Activated CD4-positive, alpha-beta T cell treated with anti-CD3 and anti-CD28 coated beads, Interleukin-2, amount 10 ng/mL, durations not matched to agents 24 days and 14 days (primary cell): ENCODE results near the gene BRCA2. TPM values are rescaled to one million over a fixed set of nuclear protein-coding genes. Genes with fewer than 3 reads are reported as not detected.

Experiments used
- DNase-seq: peaks from one replicate; pipeline ENCODE4 v3.0.0; 2022
- H3K27ac Mint-ChIP-seq: one replicate; pipeline ENCODE4 v1.8.0; 2022; ENCODE audit warnings: mild to moderate bottlenecking, mixed read lengths
- H3K27me3 Mint-ChIP-seq: one replicate; pipeline ENCODE4 v1.8.0; 2022; ENCODE audit warnings: mixed read lengths
- H3K36me3 Mint-ChIP-seq: one replicate; pipeline ENCODE4 v1.8.0; 2022; ENCODE audit warnings: low read depth, mild to moderate bottlenecking, mixed read lengths
- H3K4me1 Mint-ChIP-seq: one replicate; pipeline ENCODE4 v1.8.0; 2021; ENCODE audit warnings: mixed read lengths
- H3K4me3 Mint-ChIP-seq: one replicate; pipeline ENCODE4 v1.8.0; 2022; ENCODE audit warnings: mild to moderate bottlenecking, moderate library complexity, mixed read lengths
- H3K9me3 Mint-ChIP-seq: one replicate; pipeline ENCODE4 v1.8.0; 2021; ENCODE audit warnings: mixed read lengths
- intact Hi-C: fragments of 100-400 bp; cut with micrococcal nuclease; formaldehyde crosslinking; loops from one replicate; pipeline ENCODE4 v1.15.1; 2023
- total RNA-seq: library from RNA; stranded (reverse); gene quantifications from 2 replicates; pipeline ENCODE4 v1.2.3, GENCODE V29; 2022

BRCA2 gene
- total RNA-seq, 1 donor from 2014 or later = 24.7 TPM

DNA sequence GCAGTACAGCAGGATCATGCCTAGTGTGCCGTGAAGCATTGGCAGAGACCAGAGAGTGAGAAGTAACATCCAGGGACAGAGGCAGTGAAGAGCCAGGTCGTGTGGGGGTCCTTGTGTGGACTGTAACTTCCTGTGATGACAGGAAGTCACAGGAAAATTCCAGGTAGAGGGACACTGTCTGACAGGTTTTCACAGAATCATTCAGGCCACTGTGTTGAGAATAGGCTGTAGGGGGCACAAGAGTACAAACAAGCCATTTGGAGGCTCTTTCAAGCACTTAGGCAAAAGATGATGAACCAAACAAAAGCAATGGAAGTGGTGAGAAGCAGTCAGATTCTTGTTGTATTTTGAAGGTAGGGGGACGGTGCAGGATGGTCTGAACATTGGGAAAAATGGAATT is 66.2 kb downstream of the BRCA2 start:
- peaks cover 10% of the 10 kb centered on the region for H3K36me3 Mint-ChIP-seq
- intact Hi-C loops = loop anchor here (2.0 kb wide), 2 partner anchors 61 to 201 kb away; no protein-coding TSS in a partner anchor
- DNase-seq = peak; percentile 79
- H3K27me3 Mint-ChIP-seq = no peaks in the 10 kb centered on the region
- H3K4me3 Mint-ChIP-seq = no peak overlapping the region
- H3K4me1 Mint-ChIP-seq = peaks cover 1% of the 10 kb centered on the region
- no peak overlapping the region for H3K27ac Mint-ChIP-seq
- no peaks in the 10 kb centered on the region for H3K9me3 Mint-ChIP-seq

DNA sequence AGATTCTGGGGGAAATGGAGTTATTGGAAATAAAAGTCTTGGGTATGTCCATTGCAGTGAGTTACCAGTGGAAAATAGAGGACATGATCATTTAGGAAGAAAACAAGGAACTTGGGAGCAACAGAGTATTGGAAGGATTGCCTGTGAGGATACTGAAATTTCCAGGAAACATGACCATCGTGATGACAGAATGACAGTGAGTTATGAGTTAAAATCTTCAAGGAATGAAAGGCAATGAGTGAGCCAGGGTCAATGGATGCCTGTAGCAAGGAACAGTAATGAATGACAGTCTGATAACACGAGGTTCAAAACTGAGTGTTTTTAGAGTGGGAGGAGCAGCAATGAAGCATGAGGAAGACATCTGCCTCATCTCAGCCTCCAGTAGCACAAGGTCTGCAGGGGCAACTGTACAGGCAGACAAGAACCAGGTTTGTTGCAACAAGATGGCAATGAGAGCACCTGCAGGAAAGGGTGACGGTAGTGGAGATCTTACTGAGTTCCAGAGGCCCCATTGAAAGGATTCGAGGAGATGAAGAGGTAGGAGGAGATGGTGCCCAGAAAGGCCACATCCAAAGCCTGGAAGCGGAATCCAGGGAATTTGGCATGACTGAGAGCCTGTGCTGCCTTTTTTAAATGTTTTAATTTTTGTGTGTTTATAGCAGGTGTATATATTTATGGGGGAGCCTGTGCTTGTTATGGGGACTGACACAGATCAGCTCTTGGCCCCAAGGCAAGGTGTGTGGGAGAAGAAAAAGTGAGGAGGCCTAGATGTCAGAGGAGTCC is 68.7 kb downstream of the BRCA2 start:
- no peaks in the 10 kb centered on the region for H3K27me3 Mint-ChIP-seq
- peaks cover 10% of the 10 kb centered on the region for H3K36me3 Mint-ChIP-seq
- no peaks in the 10 kb centered on the region for H3K9me3 Mint-ChIP-seq
- intact Hi-C loops = no loop called here
- no peak overlapping the region for H3K27ac Mint-ChIP-seq
- peaks cover 4% of the 10 kb centered on the region for H3K4me1 Mint-ChIP-seq
- no peak overlapping the region for H3K4me3 Mint-ChIP-seq
- DNase-seq = no peak

DNA sequence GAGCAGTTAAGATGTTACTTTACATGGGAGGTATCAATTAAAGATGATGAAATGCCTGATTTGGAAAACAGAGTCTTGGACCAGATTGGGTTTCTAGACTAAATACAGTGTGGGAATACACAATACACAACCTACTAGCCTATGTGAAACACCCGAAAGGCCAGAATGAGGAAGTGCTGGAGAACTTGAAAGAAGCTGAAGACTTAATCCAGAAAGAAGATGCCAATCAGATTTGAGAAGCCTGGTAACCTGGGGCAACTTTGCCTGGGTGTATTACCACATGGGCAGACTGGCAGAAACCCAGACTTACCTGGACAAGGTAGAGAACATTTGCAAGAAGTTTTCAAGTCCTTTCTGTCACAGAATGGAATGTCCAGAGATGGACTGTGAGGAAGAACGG is 69.4 kb downstream of the BRCA2 start:
- Mint-ChIP-seq H3K4me1 (peaks cover 7% of the 10 kb centered on the region), H3K36me3 (peaks cover 9% of the 10 kb centered on the region), H3K4me3 (no peak overlapping the region), H3K27ac (no peak overlapping the region), H3K9me3 (no peaks in the 10 kb centered on the region), H3K27me3 (no peaks in the 10 kb centered on the region)
- intact Hi-C loops = no loop called here
- peak; percentile 47 for DNase-seq

DNA sequence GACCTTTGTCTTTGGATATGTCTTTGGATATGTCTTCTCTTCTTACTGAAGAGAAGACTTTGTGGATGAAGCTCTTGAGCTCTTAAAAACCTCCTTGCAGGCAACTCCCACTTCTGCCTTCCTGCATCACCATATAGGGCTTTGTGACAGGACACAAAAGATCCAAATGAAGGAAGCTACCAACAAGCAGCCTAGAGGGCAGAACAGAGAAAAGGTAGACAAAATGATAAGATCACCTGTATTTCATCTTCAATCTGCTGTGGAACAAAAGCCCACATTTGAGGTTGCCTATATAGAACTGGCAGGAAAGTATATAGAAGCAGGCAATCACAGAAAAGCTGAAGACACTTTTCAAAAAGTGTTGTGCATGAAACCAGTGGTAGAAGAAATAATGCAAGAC is 70.1 kb downstream of the BRCA2 start:
- no peak overlapping the region for H3K27ac Mint-ChIP-seq
- no peaks in the 10 kb centered on the region for H3K27me3 Mint-ChIP-seq
- H3K4me3 Mint-ChIP-seq = no peak overlapping the region
- peak; percentile 50 for DNase-seq
- H3K4me1 Mint-ChIP-seq = peaks cover 10% of the 10 kb centered on the region
- no peaks in the 10 kb centered on the region for H3K9me3 Mint-ChIP-seq
- intact Hi-C loops = no loop called here
- peaks cover 10% of the 10 kb centered on the region for H3K36me3 Mint-ChIP-seq

DNA sequence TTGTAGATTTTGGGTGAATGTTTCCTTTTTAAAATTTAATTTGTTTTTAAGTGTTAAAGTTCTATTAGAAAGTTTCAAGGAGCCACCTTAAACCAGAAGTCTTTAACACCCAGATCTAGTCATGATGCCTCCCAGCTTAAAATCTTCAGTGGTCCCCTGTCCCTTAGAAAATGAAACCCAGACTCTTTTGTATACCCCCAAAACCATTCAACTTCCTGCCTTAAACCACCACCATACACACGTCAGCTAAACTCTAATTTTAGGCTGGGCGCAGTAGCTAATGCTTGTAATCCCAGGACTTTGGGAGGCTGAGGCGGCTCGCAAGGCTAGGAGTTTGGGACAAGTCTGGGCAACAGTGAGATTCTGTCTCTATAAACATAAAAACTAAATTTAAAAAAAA is 74.7 kb downstream of the BRCA2 start:
- no peak for DNase-seq
- H3K36me3 Mint-ChIP-seq = peaks cover 27% of the 10 kb centered on the region
- intact Hi-C loops = no loop called here
- H3K27me3 Mint-ChIP-seq = no peaks in the 10 kb centered on the region
- no peaks in the 10 kb centered on the region for H3K9me3 Mint-ChIP-seq
- peaks cover 17% of the 10 kb centered on the region for H3K4me1 Mint-ChIP-seq
- no peak overlapping the region for H3K4me3 Mint-ChIP-seq
- no peak overlapping the region for H3K27ac Mint-ChIP-seq

DNA sequence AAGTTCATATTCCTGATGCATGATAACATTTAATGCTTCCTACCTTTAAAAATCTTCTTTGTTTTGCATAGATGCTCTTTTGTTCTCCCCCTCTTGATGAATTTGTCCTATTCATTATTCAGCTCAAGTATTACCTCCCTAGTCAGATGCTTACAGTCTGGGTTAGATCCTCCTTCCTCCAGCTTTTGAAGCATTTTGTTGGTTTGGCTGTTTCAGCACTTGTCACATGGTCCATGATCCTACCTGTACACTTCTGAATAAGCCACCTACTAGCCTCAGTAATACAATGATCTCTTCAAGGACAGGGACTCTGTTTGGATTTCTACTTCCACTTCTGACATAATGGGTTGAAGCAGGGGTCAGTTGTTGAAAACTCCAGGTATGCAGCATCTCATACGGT is 75.2 kb downstream of the BRCA2 start:
- H3K27me3 Mint-ChIP-seq = no peaks in the 10 kb centered on the region
- H3K9me3 Mint-ChIP-seq = no peaks in the 10 kb centered on the region
- H3K4me1 Mint-ChIP-seq = peaks cover 16% of the 10 kb centered on the region
- peaks cover 25% of the 10 kb centered on the region for H3K36me3 Mint-ChIP-seq
- no peak for DNase-seq
- H3K27ac Mint-ChIP-seq = no peak overlapping the region
- intact Hi-C loops = no loop called here
- H3K4me3 Mint-ChIP-seq = peak overlapping the region; percentile 18

DNA sequence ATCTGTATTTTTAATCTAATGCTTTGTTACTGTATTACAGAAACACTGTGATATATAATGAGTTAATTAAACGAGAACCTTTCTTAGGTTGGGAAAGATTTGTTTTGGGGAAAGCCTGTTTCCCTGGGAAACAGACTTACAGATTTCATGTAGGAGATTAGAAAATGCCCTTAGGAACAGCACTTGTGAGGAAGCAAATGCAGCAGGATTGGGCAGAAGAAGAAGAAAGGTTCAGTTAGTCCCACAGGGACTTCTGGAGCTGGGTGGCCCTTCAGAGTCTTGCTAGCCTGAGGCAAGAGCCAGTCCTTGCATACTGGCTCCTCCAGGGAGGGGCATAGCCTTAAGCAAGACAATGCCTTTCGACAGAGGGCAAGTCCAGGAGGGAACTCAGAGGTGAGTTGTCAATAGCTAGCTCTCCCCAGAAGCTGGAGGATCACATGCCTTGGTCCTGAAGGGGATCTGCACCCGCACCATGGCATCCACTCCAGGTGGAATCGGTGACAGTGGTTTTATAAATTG is 75.9 kb downstream of the BRCA2 start:
- Mint-ChIP-seq H3K27me3 (no peaks in the 10 kb centered on the region), H3K36me3 (peaks cover 27% of the 10 kb centered on the region), H3K4me3 (no peak overlapping the region), H3K4me1 (peaks cover 16% of the 10 kb centered on the region), H3K27ac (no peak overlapping the region), H3K9me3 (no peaks in the 10 kb centered on the region)
- DNase-seq = no peak
- intact Hi-C loops = no loop called here

DNA sequence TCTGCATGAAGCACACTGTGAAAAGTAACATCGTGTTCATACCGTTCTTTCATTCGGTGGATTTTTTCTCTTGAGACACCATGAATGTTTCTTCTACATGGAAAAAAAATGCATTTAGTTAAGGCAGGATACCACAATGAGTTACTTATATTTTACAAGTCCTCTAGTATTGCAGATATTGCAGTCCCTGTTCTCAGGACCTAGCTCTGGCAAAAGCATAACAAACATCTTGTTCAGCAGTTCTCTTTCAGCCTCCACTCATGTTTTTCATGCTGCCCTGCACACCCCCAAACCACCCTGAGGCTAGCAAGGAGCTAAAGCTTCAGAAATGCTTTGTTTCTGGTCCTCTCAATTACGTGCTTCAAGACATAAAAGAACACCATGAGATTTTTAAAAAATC is 87.8 kb downstream of the BRCA2 start:
- H3K27me3 Mint-ChIP-seq = no peaks in the 10 kb centered on the region
- no peaks in the 10 kb centered on the region for H3K9me3 Mint-ChIP-seq
- intact Hi-C loops = no loop called here
- peaks cover 48% of the 10 kb centered on the region for H3K36me3 Mint-ChIP-seq
- H3K4me1 Mint-ChIP-seq = peaks cover 5% of the 10 kb centered on the region
- no peak overlapping the region for H3K4me3 Mint-ChIP-seq
- no peak for DNase-seq
- no peak overlapping the region for H3K27ac Mint-ChIP-seq

DNA sequence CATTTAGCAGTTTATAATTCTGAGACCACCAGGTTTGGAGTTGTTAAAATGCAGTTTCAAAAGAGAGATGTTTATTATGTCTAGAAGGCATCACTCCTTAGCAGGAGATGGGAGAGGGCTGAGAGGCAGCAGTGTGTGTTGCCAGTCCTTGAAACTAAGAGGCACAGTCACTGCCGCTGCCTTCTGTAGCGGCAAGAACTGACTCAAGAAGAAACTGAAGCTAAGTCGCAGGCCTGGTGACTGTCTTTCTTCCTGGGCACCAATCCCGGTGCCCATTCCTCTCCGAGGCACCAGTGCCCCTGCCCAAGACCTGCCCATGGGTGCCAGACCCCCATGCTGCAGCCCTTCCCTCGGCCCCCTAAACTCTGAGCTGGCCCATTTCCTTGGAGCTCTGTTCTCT is 92.5 kb downstream of the BRCA2 start:
- H3K9me3 Mint-ChIP-seq = no peaks in the 10 kb centered on the region

DNA sequence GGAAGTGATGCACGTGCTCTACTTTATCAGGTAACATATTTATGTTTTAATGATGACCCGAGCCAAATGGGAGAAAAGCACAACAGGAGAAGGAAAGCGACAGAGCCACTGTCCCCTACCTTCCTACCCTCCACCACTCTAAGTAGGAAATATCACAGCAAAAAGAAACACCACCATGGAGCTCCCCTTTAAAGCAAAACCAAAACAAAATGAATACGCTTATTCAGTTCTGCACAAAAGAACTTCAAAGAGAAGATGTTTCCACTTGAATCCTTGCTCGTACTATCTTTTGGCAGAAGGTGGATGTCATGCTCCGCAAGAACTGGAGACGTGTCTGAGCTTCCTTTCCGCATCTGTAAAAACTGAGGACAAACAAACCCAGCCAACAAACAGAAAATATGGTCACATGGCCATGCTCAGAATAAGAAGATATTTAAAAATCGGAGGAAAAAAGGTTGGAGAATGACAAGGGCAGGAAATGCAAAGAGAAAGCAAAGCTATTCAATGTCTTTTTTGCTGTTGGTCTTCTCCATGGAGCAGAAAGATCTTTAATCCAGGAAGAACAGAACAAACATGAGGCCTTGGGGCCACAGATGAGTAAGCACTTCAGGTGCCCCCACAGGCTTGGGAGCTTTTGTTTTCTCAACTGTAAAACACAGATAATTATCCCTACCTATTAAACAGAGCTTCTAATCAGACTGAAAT is 93.1 kb downstream of the BRCA2 start:
- H3K4me1 Mint-ChIP-seq = peaks cover 21% of the 10 kb centered on the region
- no peak for DNase-seq
- H3K27ac Mint-ChIP-seq = peak overlapping the region; percentile 82
- peaks cover 29% of the 10 kb centered on the region for H3K36me3 Mint-ChIP-seq
- H3K9me3 Mint-ChIP-seq = no peaks in the 10 kb centered on the region
- no peaks in the 10 kb centered on the region for H3K27me3 Mint-ChIP-seq
- H3K4me3 Mint-ChIP-seq = peak overlapping the region; percentile 75
- intact Hi-C loops = no loop called here

More for the DNA sequence above, 92.5 kb downstream of the BRCA2 start:
- peaks cover 21% of the 10 kb centered on the region for H3K4me1 Mint-ChIP-seq
- H3K36me3 Mint-ChIP-seq = peaks cover 31% of the 10 kb centered on the region
- peak overlapping the region; percentile 75 for H3K4me3 Mint-ChIP-seq
- intact Hi-C loops = no loop called here
- no peak for DNase-seq
- H3K27ac Mint-ChIP-seq = peak overlapping the region; percentile 82
- H3K27me3 Mint-ChIP-seq = no peaks in the 10 kb centered on the region

DNA sequence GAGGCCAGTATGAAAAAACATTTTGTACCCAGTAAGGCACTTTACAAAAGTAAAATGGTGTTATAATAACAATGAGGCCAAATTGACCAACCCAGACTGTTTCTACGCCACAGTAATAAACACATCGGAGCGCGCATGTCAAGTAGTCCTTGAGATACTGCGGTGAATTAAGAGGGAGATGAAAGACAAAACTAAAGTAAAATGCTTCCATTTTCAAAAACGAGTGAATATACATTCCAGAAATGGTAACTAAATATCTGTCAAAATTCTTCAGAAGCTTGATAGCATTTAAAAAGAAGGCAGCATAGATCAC is 93.6 kb downstream of the BRCA2 start:
- H3K27me3 Mint-ChIP-seq = no peaks in the 10 kb centered on the region
- intact Hi-C loops = no loop called here
- H3K9me3 Mint-ChIP-seq = no peaks in the 10 kb centered on the region
- peak overlapping the region; percentile 82 for H3K27ac Mint-ChIP-seq
- no peak overlapping the region for H3K4me3 Mint-ChIP-seq
- peaks cover 21% of the 10 kb centered on the region for H3K4me1 Mint-ChIP-seq
- DNase-seq = no peak
- H3K36me3 Mint-ChIP-seq = peaks cover 26% of the 10 kb centered on the region

DNA sequence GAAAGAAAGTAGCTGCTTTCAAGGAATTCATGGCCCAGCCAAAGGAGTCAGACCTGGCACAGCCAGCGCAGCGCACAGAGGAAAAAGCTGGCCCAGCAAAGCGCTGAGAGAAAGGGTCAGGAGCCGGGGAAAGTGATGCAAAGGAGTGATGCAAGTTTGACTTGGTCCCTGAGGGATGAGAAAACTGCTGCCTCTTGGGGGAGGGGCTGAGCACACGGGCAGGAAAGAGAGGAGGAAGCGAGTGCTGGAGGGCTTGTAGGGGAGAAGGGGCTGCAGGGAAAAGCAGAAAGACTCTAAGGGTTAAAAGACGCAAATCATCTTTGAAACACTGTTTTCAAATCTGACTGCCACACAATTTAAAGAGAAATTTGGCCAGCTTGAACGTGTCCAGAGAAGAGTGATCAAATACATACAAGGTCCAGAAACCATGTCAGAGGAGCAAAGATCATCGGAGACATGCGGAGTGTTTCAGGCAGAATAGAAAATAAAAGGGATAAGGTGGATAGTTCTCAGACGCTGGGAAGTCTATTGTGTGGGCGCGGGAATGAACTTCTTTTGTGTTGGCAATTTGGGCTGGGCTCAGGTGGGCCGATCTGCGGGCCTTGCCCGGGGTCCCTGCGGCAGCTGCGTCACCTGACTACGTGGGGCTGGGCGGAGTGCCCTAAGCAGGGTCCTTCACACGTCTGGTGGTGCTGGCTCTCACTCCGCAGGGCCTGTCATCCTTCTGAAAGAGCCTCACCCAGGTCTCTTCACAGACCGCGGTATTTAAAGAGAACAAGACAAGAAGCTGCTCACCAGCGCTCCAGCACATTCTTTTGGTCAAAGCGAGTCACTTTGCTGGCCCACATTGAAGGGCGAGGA is 94.5 kb downstream of the BRCA2 start:
- Mint-ChIP-seq H3K4me3 (no peak overlapping the region), H3K27ac (no peak overlapping the region), H3K36me3 (peaks cover 25% of the 10 kb centered on the region), H3K9me3 (no peaks in the 10 kb centered on the region), H3K27me3 (no peaks in the 10 kb centered on the region), H3K4me1 (peaks cover 21% of the 10 kb centered on the region)
- intact Hi-C loops = no loop called here
- no peak for DNase-seq

DNA sequence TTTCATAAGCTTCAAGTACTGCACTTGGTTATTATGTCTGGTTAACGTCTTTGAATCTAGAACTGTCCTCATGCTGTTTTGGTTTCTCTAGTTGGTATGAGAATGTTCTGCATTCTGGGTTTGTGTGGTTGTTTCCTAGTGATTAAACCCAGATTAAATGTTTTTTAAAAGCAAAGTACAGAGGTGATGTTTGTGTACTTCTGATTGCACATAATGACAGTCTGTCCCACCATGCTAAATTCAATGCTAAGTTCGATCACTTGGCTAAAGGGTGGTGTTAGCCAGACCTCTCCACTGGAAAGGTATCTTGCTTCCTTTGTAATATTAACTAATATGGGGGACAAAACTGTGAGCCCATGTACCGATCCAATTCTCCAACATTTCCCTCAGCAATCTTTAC is 98.0 kb downstream of the BRCA2 start:
- no peak for DNase-seq
- Mint-ChIP-seq H3K4me3 (no peak overlapping the region), H3K36me3 (peaks cover 22% of the 10 kb centered on the region), H3K9me3 (peaks cover 6% of the 10 kb centered on the region), H3K27me3 (no peaks in the 10 kb centered on the region), H3K27ac (no peak overlapping the region), H3K4me1 (peaks cover 15% of the 10 kb centered on the region)
- intact Hi-C loops = no loop called here

DNA sequence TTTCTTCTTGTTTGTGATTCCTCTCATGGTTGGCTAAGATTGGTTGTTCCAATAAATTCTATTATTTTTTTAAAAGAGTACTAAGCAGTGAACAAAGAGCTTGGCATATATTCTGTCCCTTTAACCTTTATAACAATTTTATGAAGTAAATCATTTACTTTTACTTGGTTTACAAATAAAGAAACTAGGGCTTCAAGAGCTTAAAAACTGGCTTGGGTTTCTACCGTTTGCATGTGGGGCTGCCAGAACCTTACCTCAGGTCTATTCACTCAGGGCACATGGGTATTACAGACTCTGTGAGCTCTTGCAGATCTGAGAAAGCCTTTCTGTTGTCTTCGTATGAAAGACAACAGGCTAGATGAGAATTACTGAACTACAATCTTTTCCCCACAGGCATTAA is 99.3 kb downstream of the BRCA2 start:
- H3K27ac Mint-ChIP-seq = no peak overlapping the region
- no peaks in the 10 kb centered on the region for H3K27me3 Mint-ChIP-seq
- H3K36me3 Mint-ChIP-seq = peaks cover 33% of the 10 kb centered on the region
- no peak for DNase-seq
- no peak overlapping the region for H3K4me3 Mint-ChIP-seq
- intact Hi-C loops = no loop called here
- H3K9me3 Mint-ChIP-seq = peaks cover 14% of the 10 kb centered on the region
- peaks cover 5% of the 10 kb centered on the region for H3K4me1 Mint-ChIP-seq
